NCI-H460 (cell line): Measurements from ENCODE around the gene POU6F2. TPM values are rescaled to one million over a fixed set of nuclear protein-coding genes. Genes with fewer than 3 reads are reported as not detected.
"Not testable (repeated sequence)": the region's sequence is repeated elsewhere in the genome, so short reads cannot be mapped to it uniquely, and the experiment has no call there.

Experiments
- DNase-seq: peaks from one replicate; pipeline ENCODE4 v3.0.0-alpha.2; 2016; ENCODE audit warnings: low read depth; ENCODE audit errors: extremely low read depth
- total RNA-seq: library from RNA; depleted of rRNA; stranded (reverse); fragments of >200 nt; shearing (Covaris generic); gene quantifications from 2 replicates; pipeline ENCODE4 v1.2.3, GENCODE V29; 2014

The POU6F2 gene
- total RNA-seq, 1 experiment from 2014 or later: not detected

GRCh38 chr7:39183796-39184195 is 206.1 kb downstream of the POU6F2 start:
- DNase-seq: no peak

- no peak for DNase-seq
Observed at GRCh38 chr7:39184391-39184790, 206.7 kb downstream of the POU6F2 start.

- DNase-seq: no peak
Observed at GRCh38 chr7:39186131-39186530, 208.4 kb downstream of the POU6F2 start.

- DNase-seq: no peak
Observed at GRCh38 chr7:39186671-39187070, 209.0 kb downstream of the POU6F2 start.

GRCh38 chr7:39187130-39187529 is 209.4 kb downstream of the POU6F2 start:
- no peak for DNase-seq

- DNase-seq: no peak
Observed at GRCh38 chr7:39192476-39192875, 214.8 kb downstream of the POU6F2 start.

- not testable (repeated sequence) for DNase-seq
Observed at GRCh38 chr7:39194388-39194787, 216.7 kb downstream of the POU6F2 start.

- no peak for DNase-seq
Observed at GRCh38 chr7:39195967-39196366, 218.3 kb downstream of the POU6F2 start.

GRCh38 chr7:39197831-39198230 is 220.1 kb downstream of the POU6F2 start:
- no peak for DNase-seq

GRCh38 chr7:39198556-39198955 is 220.8 kb downstream of the POU6F2 start:
- no peak for DNase-seq

- no peak for DNase-seq
Observed at GRCh38 chr7:39199006-39199405, 221.3 kb downstream of the POU6F2 start.

GRCh38 chr7:39199951-39200350 is 222.2 kb downstream of the POU6F2 start:
- no peak for DNase-seq

GRCh38 chr7:39202041-39202440 is 224.3 kb downstream of the POU6F2 start:
- DNase-seq: no peak

GRCh38 chr7:39210362-39210761 is 232.7 kb downstream of the POU6F2 start:
- no peak for DNase-seq

- DNase-seq: no peak
Observed at GRCh38 chr7:39211581-39211980, 233.9 kb downstream of the POU6F2 start.

GRCh38 chr7:39212876-39213275 is 235.2 kb downstream of the POU6F2 start:
- no peak for DNase-seq

GRCh38 chr7:39217783-39218182 is 240.1 kb downstream of the POU6F2 start:
- no peak for DNase-seq

- no peak for DNase-seq
Observed at GRCh38 chr7:39219869-39220268, 242.2 kb downstream of the POU6F2 start.

GRCh38 chr7:39221901-39222300 is 244.2 kb downstream of the POU6F2 start:
- no peak for DNase-seq

- DNase-seq: no peak
Observed at GRCh38 chr7:39228946-39229345, 251.2 kb downstream of the POU6F2 start.

- DNase-seq: no peak
Observed at GRCh38 chr7:39233851-39234529, 256.3 kb downstream of the POU6F2 start.

- no peak for DNase-seq
Observed at GRCh38 chr7:39238234-39238869, 260.6 kb downstream of the POU6F2 start.

- no peak for DNase-seq
Observed at GRCh38 chr7:39240864-39241263, 263.2 kb downstream of the POU6F2 start.
